B cell (primary cell): ENCODE measurements around the gene CYP4F11.

ENCODE experiments used
- EZH2 ChIP-seq: IDR thresholded peaks from 2 replicates; pipeline ENCODE4 v1.6.1; 2012; ENCODE audit warnings: borderline replicate concordance, low read depth, mild to moderate bottlenecking, moderate library complexity, low read length; ENCODE audit not compliant: insufficient read depth, poor library complexity, severe bottlenecking
- TF ChIP-seq, protein P1 (sequence below): fragments of 200-600 bp; IDR thresholded peaks from one replicate; pipeline ENCODE4 v1.8.0; 2022; ENCODE audit warnings: antibody characterized with exemption, mild to moderate bottlenecking

DNA sequence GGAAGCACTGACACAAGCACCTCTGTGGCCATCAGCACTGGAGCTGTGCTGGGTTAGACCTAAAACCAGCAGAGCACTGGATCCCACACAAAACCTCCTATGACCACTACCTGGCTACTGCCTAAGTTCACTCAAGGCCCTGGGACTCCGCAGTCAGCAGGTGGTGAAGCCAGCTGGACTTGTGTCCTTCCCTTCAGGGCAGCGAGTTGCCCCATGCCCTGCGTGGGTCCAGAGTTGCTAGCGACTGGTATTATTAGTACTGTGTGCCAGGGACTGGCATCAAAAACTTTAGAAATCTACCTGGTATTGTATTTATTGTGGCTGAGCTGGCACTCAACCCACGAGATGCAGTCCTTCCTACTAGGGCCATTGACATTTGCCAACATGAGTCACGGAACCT lies 20.5 kb upstream of the CYP4F11 start:
- TF ChIP-seq, protein P1, sequence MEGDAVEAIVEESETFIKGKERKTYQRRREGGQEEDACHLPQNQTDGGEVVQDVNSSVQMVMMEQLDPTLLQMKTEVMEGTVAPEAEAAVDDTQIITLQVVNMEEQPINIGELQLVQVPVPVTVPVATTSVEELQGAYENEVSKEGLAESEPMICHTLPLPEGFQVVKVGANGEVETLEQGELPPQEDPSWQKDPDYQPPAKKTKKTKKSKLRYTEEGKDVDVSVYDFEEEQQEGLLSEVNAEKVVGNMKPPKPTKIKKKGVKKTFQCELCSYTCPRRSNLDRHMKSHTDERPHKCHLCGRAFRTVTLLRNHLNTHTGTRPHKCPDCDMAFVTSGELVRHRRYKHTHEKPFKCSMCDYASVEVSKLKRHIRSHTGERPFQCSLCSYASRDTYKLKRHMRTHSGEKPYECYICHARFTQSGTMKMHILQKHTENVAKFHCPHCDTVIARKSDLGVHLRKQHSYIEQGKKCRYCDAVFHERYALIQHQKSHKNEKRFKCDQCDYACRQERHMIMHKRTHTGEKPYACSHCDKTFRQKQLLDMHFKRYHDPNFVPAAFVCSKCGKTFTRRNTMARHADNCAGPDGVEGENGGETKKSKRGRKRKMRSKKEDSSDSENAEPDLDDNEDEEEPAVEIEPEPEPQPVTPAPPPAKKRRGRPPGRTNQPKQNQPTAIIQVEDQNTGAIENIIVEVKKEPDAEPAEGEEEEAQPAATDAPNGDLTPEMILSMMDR: no peak
- no peak for TF ChIP-seq EZH2
